ENCODE data around the gene POU2AF1.

DNA sequence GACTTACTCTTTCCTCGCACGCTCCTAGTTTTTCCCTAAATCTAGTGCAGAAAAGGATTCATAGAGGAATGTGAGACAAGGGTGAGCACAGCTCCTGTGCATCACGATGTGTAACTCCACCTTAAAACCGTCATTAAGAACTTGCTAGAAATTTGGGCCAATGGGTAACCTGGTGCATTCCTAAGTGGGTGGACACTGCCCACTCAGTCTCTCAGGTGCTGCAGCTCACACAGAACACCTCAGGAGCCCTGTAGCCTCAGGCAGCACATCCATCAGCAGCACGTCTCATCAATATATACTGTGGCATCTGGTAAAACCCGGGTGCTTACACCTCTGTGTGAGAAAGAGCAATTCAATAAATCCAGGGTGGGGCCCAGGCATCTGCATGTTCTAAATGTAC lies 68.4 kb downstream of the POU2AF1 start:
- no peak for TF ChIP-seq EZH2 (IDR thresholded peaks at IDR 0.05; ENCODE audit: low read length, unreplicated experiment)
- TF ChIP-seq, protein P1, sequence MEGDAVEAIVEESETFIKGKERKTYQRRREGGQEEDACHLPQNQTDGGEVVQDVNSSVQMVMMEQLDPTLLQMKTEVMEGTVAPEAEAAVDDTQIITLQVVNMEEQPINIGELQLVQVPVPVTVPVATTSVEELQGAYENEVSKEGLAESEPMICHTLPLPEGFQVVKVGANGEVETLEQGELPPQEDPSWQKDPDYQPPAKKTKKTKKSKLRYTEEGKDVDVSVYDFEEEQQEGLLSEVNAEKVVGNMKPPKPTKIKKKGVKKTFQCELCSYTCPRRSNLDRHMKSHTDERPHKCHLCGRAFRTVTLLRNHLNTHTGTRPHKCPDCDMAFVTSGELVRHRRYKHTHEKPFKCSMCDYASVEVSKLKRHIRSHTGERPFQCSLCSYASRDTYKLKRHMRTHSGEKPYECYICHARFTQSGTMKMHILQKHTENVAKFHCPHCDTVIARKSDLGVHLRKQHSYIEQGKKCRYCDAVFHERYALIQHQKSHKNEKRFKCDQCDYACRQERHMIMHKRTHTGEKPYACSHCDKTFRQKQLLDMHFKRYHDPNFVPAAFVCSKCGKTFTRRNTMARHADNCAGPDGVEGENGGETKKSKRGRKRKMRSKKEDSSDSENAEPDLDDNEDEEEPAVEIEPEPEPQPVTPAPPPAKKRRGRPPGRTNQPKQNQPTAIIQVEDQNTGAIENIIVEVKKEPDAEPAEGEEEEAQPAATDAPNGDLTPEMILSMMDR (conservative IDR thresholded peaks at IDR 0.05; ENCODE audit: low read depth, low read length): no peak
- TF ChIP-seq EZH2phosphoT487 (IDR thresholded peaks at IDR 0.05; ENCODE audit: borderline replicate concordance, low read length): no peak

Measured in PC-3 (cell line).